Measurements from ENCODE around the gene SH3YL1. TPM values are rescaled to one million over a fixed set of nuclear protein-coding genes. Genes with fewer than 3 reads are reported as not detected.

The SH3YL1 gene
- total RNA-seq, 2 experiments from 2014 or later: 17.7 to 18.1 TPM

GRCh38 chr2:279956-280649 is 16.3 kb upstream of the SH3YL1 start:
- CTCF ChIA-PET: interaction anchor here (1.2 kb wide), 1 partner anchor 10 kb away, joined by 5 read pairs; no protein-coding TSS in a partner anchor
- H3K36me3 Mint-ChIP-seq (ENCODE audit: low read depth): peaks cover 53% of the 10 kb centered on the region
- H3K27ac Mint-ChIP-seq: no peak overlapping the region
- DNase-seq (no peak), ATAC-seq (no peak)
- H3K27me3 Mint-ChIP-seq: no peaks in the 10 kb centered on the region
- POLR2A ChIA-PET: no interaction called here
- H3K4me3 Mint-ChIP-seq: no peak overlapping the region
- no peaks in the 10 kb centered on the region for H3K9me3 Mint-ChIP-seq (ENCODE audit: low read depth)
- H3K4me1 Mint-ChIP-seq: no peaks in the 10 kb centered on the region
- intact Hi-C loops (cut with DNase I, micrococcal nuclease): no loop called here

GRCh38 chr2:279366-279765 is 15.5 kb upstream of the SH3YL1 start:
- no peak overlapping the region for H3K27ac Mint-ChIP-seq
- H3K36me3 Mint-ChIP-seq (ENCODE audit: low read depth): peaks cover 56% of the 10 kb centered on the region
- intact Hi-C loops (cut with DNase I, micrococcal nuclease): no loop called here
- ChIA-PET CTCF (no interaction called here), POLR2A (no interaction called here)
- no peak overlapping the region for H3K4me3 Mint-ChIP-seq
- ATAC-seq (no peak), DNase-seq (no peak)
- no peaks in the 10 kb centered on the region for H3K4me1 Mint-ChIP-seq
- H3K9me3 Mint-ChIP-seq (ENCODE audit: low read depth): no peaks in the 10 kb centered on the region
- H3K27me3 Mint-ChIP-seq: no peaks in the 10 kb centered on the region

GRCh38 chr2:278927-279320 is 15.1 kb upstream of the SH3YL1 start:
- peaks cover 58% of the 10 kb centered on the region for H3K36me3 Mint-ChIP-seq (ENCODE audit: low read depth)
- ChIA-PET POLR2A (no interaction called here), CTCF (no interaction called here)
- ATAC-seq: no peak
- DNase-seq: no peak
- intact Hi-C loops (cut with DNase I, micrococcal nuclease): no loop called here
- no peaks in the 10 kb centered on the region for H3K27me3 Mint-ChIP-seq
- no peak overlapping the region for H3K27ac Mint-ChIP-seq
- H3K9me3 Mint-ChIP-seq (ENCODE audit: low read depth): no peaks in the 10 kb centered on the region
- H3K4me1 Mint-ChIP-seq: no peaks in the 10 kb centered on the region
- H3K4me3 Mint-ChIP-seq: no peak overlapping the region

GRCh38 chr2:278312-278926 is 14.6 kb upstream of the SH3YL1 start:
- Mint-ChIP-seq H3K36me3 (ENCODE audit: low read depth) (peaks cover 59% of the 10 kb centered on the region), H3K9me3 (ENCODE audit: low read depth) (no peaks in the 10 kb centered on the region), H3K4me1 (no peaks in the 10 kb centered on the region), H3K27ac (no peak overlapping the region), H3K4me3 (no peak overlapping the region), H3K27me3 (no peaks in the 10 kb centered on the region)
- no peak for DNase-seq
- intact Hi-C loops (cut with DNase I, micrococcal nuclease): no loop called here
- ATAC-seq: no peak
- ChIA-PET POLR2A (no interaction called here), CTCF (no interaction called here)

- CTCF ChIA-PET: interaction anchor here (1.5 to 2.0 kb wide), 2 partner anchors 11 to 15 kb away, joined by 3 to 6 read pairs; no protein-coding TSS in a partner anchor
- H3K27me3 Mint-ChIP-seq: no peaks in the 10 kb centered on the region
These were observed 11.6 kb upstream of the SH3YL1 start for GRCh38 chr2:275466-275865.

DNA sequence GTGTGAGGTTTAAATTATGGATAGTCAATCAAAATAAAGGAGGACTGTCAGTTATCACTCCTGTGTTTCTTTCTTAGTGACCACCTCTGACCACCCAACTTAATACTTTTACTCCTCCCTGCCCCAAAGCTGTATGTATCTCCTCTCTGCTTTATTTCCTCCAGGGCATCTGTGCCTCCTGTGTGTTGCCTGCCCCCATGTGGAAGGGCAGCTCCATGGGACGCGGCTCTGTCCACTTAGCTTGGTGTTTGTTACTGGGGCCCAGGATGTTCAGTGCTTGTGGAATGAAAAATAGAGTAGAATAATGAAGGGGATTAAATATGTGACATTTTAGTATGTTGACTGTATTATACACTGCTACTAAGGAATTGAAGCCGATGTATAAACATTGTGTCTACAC is 10.7 kb upstream of the SH3YL1 start:
- DNase-seq (no peak), ATAC-seq (no peak)
- no peak overlapping the region for H3K27ac Mint-ChIP-seq
- intact Hi-C loops (cut with DNase I, micrococcal nuclease): no loop called here
- ChIA-PET POLR2A (no interaction called here), CTCF (interaction anchor here (0.5 to 2.0 kb wide), 3 partner anchors 16 to 175 kb away, joined by 3 to 6 read pairs (median 6); no protein-coding TSS in a partner anchor)
- H3K4me1 Mint-ChIP-seq: peaks cover 22% of the 10 kb centered on the region
- H3K27me3 Mint-ChIP-seq: no peaks in the 10 kb centered on the region
- H3K36me3 Mint-ChIP-seq (ENCODE audit: low read depth): peaks cover 52% of the 10 kb centered on the region
- H3K9me3 Mint-ChIP-seq (ENCODE audit: low read depth): no peaks in the 10 kb centered on the region
- no peak overlapping the region for H3K4me3 Mint-ChIP-seq

More at GRCh38 chr2:275466-275865, 11.6 kb upstream of the SH3YL1 start:
- intact Hi-C loops (cut with DNase I, micrococcal nuclease): no loop called here
- Mint-ChIP-seq H3K27ac (no peak overlapping the region), H3K4me1 (peaks cover 13% of the 10 kb centered on the region), H3K36me3 (ENCODE audit: low read depth) (peaks cover 56% of the 10 kb centered on the region), H3K4me3 (no peak overlapping the region), H3K9me3 (ENCODE audit: low read depth) (no peaks in the 10 kb centered on the region)
- DNase-seq (no peak), ATAC-seq (no peak)
- POLR2A ChIA-PET: no interaction called here

DNA sequence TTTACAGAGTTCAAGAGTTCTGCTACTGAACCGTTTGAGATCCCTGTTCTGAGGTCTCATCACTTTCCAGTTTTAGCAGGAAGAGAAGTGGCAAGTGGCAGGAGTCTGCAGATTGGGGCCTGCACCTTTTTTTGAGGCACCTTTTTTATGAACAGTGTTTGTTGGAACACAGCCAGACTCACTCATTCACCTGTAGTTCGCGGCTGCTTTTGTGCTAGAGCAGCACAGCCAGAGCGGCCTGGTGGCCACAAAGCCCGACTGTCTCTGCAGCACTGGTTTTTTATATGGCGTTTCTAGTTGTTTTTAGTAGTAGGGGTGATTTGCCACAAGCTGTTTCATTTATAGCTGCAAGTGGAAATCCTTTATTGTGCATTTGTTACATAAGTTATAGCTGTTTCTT is 9.5 kb upstream of the SH3YL1 start:
- peaks cover 47% of the 10 kb centered on the region for H3K36me3 Mint-ChIP-seq (ENCODE audit: low read depth)
- no peaks in the 10 kb centered on the region for H3K9me3 Mint-ChIP-seq (ENCODE audit: low read depth)
- DNase-seq: no peak
- peaks cover 31% of the 10 kb centered on the region for H3K4me1 Mint-ChIP-seq
- ChIA-PET CTCF (interaction anchor here (0.7 to 2.0 kb wide), 4 partner anchors 15 to 33 kb away, joined by 3 to 6 read pairs (median 5); no protein-coding TSS in a partner anchor), POLR2A (no interaction called here)
- no peak overlapping the region for H3K27ac Mint-ChIP-seq
- H3K27me3 Mint-ChIP-seq: no peaks in the 10 kb centered on the region
- intact Hi-C loops (cut with DNase I, micrococcal nuclease): no loop called here
- ATAC-seq: no peak
- H3K4me3 Mint-ChIP-seq: no peak overlapping the region

DNA sequence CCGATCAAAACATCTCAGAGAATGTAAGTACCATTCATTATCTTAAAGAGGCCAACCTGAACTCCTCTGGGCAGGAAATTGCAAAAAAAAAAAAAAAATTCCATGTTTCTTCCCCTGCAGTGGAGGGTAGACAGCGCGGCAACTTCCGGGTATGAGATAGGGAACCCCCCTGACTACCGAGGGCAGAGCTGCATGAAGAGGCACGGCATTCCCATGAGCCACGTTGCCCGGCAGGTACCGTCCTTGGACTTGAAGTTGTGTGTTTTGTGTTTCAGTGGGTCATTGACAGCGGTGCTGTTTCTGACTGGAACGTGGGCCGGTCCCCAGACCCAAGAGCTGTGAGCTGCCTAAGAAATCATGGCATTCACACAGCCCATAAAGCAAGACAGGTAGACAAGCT is 8.1 kb upstream of the SH3YL1 start:
- no peak for DNase-seq
- peaks cover 44% of the 10 kb centered on the region for H3K4me1 Mint-ChIP-seq
- no peak overlapping the region for H3K27ac Mint-ChIP-seq
- no peak overlapping the region for H3K4me3 Mint-ChIP-seq
- no peaks in the 10 kb centered on the region for H3K9me3 Mint-ChIP-seq (ENCODE audit: low read depth)
- intact Hi-C loops (cut with DNase I, micrococcal nuclease): no loop called here
- peaks cover 40% of the 10 kb centered on the region for H3K36me3 Mint-ChIP-seq (ENCODE audit: low read depth)
- ATAC-seq: no peak
- CTCF ChIA-PET: interaction anchor here (0.8 to 1.2 kb wide), 2 partner anchors 13 to 14 kb away, joined by 3 to 4 read pairs; no protein-coding TSS in a partner anchor
- H3K27me3 Mint-ChIP-seq: no peaks in the 10 kb centered on the region
- POLR2A ChIA-PET: no interaction called here

DNA sequence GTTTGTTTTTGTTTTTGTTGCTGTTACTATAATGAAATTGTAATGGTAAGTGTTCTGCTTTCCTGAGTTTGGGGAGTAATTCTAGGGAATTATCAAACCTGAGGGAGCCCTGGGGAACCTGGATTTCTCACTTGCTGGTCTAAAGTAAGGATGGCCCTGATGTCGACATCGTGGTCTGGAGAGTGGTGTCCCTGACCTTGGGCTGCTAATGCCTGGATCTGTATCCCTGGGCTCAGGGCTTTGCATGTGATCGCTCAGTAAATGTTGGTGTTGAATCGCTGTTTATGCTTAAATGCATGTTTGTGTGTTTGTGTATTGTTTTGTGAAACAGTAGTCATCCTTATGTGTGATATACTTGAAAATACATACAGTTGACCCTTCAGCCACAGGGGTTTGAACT is 7.0 kb upstream of the SH3YL1 start:
- Mint-ChIP-seq H3K4me3 (no peak overlapping the region), H3K9me3 (ENCODE audit: low read depth) (no peaks in the 10 kb centered on the region), H3K36me3 (ENCODE audit: low read depth) (peaks cover 33% of the 10 kb centered on the region), H3K4me1 (peaks cover 53% of the 10 kb centered on the region), H3K27me3 (no peaks in the 10 kb centered on the region), H3K27ac (no peak overlapping the region)
- CTCF ChIA-PET: interaction anchor here (0.9 kb wide), 1 partner anchor 11 kb away, joined by 3 read pairs; no protein-coding TSS in a partner anchor
- no peak for ATAC-seq
- intact Hi-C loops (cut with DNase I, micrococcal nuclease): no loop called here
- no peak for DNase-seq
- POLR2A ChIA-PET: no interaction called here

- no peaks in the 10 kb centered on the region for H3K27me3 Mint-ChIP-seq
- ChIA-PET CTCF (interaction anchor here (0.5 to 1.1 kb wide), 3 partner anchors 23 to 153 kb away, joined by 3 to 6 read pairs (median 3); no protein-coding TSS in a partner anchor), POLR2A (interaction anchor here (0.6 kb wide), 1 partner anchor 17 kb away, joined by 3 read pairs; no protein-coding TSS in a partner anchor)
- no peak overlapping the region for H3K4me3 Mint-ChIP-seq
- peaks cover 29% of the 10 kb centered on the region for H3K36me3 Mint-ChIP-seq (ENCODE audit: low read depth)
- no peak overlapping the region for H3K27ac Mint-ChIP-seq
- intact Hi-C loops (cut with DNase I, micrococcal nuclease): loop anchor here (2.0 to 10.0 kb wide), 2 partner anchors 15 to 365 kb away; no protein-coding TSS in a partner anchor
- H3K4me1 Mint-ChIP-seq: peaks cover 56% of the 10 kb centered on the region
- H3K9me3 Mint-ChIP-seq (ENCODE audit: low read depth): no peaks in the 10 kb centered on the region
- ATAC-seq (no peak), DNase-seq (no peak)
These were observed 5.7 kb upstream of the SH3YL1 start for GRCh38 chr2:269356-270030.

DNA sequence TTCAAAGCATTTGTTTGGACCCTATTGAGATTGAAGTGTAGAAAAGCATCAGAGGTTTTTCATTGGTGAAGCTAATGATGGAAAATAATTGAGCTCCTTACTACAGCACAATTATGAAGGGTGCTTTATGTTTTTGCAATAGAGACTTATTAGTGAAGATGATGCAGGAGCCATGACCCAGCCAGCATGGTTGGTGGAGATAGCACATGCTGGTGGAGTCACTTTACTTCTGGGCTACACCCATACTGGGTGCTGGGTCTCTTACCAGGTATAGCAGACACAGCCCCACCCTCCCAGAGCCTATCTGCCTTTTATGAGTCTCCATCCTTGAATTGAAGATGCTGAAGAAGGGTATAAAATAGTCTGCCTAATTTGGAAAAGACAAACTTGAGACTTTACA is 4.5 kb upstream of the SH3YL1 start:
- CTCF ChIA-PET: interaction anchor here (0.6 kb wide), 1 partner anchor 156 kb away, joined by 6 read pairs; no protein-coding TSS in a partner anchor
- no peak overlapping the region for H3K27ac Mint-ChIP-seq
- H3K27me3 Mint-ChIP-seq: no peaks in the 10 kb centered on the region
- POLR2A ChIA-PET: no interaction called here
- H3K4me3 Mint-ChIP-seq: no peak overlapping the region
- no peak for ATAC-seq
- intact Hi-C loops (cut with DNase I, micrococcal nuclease): loop anchor here (2.0 to 10.0 kb wide), 2 partner anchors 16 to 366 kb away; no protein-coding TSS in a partner anchor
- H3K36me3 Mint-ChIP-seq (ENCODE audit: low read depth): peaks cover 27% of the 10 kb centered on the region
- no peaks in the 10 kb centered on the region for H3K9me3 Mint-ChIP-seq (ENCODE audit: low read depth)
- H3K4me1 Mint-ChIP-seq: peaks cover 56% of the 10 kb centered on the region
- no peak for DNase-seq
